SK-N-SH (cell line): ENCODE results near the gene NIT1. TPM values are rescaled to one million over a fixed set of nuclear protein-coding genes. Genes with fewer than 3 reads are reported as not detected.

Source experiments
- CTCF ChIA-PET: fragments of 300-600, 350-600 bp; formaldehyde crosslinking; extraction: SDS; loops from one replicate; lab custom pipeline; 2021; lab: Yijun Ruan, JAX
- POLR2A ChIA-PET: fragments of 350-600 bp; sonication (Branson Sonifier 250); formaldehyde crosslinking; extraction: SDS; loops from one replicate; lab custom pipeline; 2020; ENCODE audit warnings: antibody characterized with exemption, inconsistent platforms; lab: Yijun Ruan, JAX
- DNase-seq: peaks from one replicate; pipeline ENCODE4 v3.0.0; 2012
- H2AFZ ChIP-seq: fragments of 200-600 bp; sonication (generic); 2 replicates; pipeline ENCODE4 v1.8.1; 2016; ENCODE audit warnings: antibody characterized with exemption, mild to moderate bottlenecking, low read depth
- H3F3A ChIP-seq: fragments of 200-600 bp; sonication (generic); replicated peaks from 2 replicates; pipeline ENCODE3; 2016; ENCODE audit warnings: antibody characterized with exemption, mild to moderate bottlenecking; ENCODE audit not compliant: insufficient read depth
- H3K27ac ChIP-seq, 2 experiments: fragments of 200-500 bp in 1 of 2; fragments of 200-600 bp in 1 of 2; sonication (Bioruptor generic) in 1 of 2; sonication (generic), shearing (Covaris generic) in 1 of 2; 2 replicates each; pipeline versions ENCODE4 v1.5.1 to v1.6.1; 2014 to 2016; ENCODE audit warnings: low read depth in 2 of 2, inconsistent platforms in 1 of 2, low read length in 1 of 2, mild to moderate bottlenecking in 1 of 2, mixed read lengths in 1 of 2
- H3K27me3 ChIP-seq: fragments of 200-600 bp; sonication (generic), shearing (Covaris generic); 2 replicates; pipeline ENCODE4 v1.6.1; 2016; ENCODE audit warnings: mixed run types; ENCODE audit not compliant: insufficient read depth
- H3K36me3 ChIP-seq, 2 experiments: fragments of 200-500 bp in 1 of 2; fragments of 200-600 bp in 1 of 2; sonication (Bioruptor generic) in 1 of 2; sonication (generic) in 1 of 2; replicated peaks in 1 of 2; 2 replicates each; pipeline versions ENCODE3 to v1.5.1; 2014 to 2016; ENCODE audit warnings: low read length in 1 of 2, mild to moderate bottlenecking in 1 of 2; ENCODE audit not compliant: insufficient read depth in 2 of 2, control insufficient read depth in 1 of 2
- H3K4me1 ChIP-seq, 2 experiments: fragments of 200-500 bp in 1 of 2; fragments of 200-600 bp in 1 of 2; sonication (Bioruptor generic) in 1 of 2; sonication (generic), shearing (Covaris generic) in 1 of 2; 2 replicates each; pipeline versions ENCODE4 v1.5.1 to v1.6.1; 2014 to 2016; ENCODE audit warnings: low read depth in 1 of 2, low read length in 1 of 2, mixed run types in 1 of 2; ENCODE audit not compliant: insufficient read depth in 2 of 2, control insufficient read depth in 1 of 2
- H3K4me2 ChIP-seq: fragments of 200-600 bp; sonication (generic), shearing (Covaris generic); 2 replicates; pipeline ENCODE4 v1.6.1; 2017; ENCODE audit warnings: mixed run types
- H3K4me3 ChIP-seq, 2 experiments: fragments of 200-500 bp in 1 of 2; fragments of 200-600 bp in 1 of 2; sonication (Bioruptor generic) in 1 of 2; sonication (generic), shearing (Covaris generic) in 1 of 2; 2 replicates each; pipeline versions ENCODE4 v1.5.1 to v1.8.1; 2014 to 2016; ENCODE audit warnings: low read depth in 2 of 2, inconsistent platforms in 1 of 2, low read length in 1 of 2, mild to moderate bottlenecking in 1 of 2, mixed read lengths in 1 of 2, moderate library complexity in 1 of 2
- H3K79me2 ChIP-seq: fragments of 200-600 bp; sonication (generic); 2 replicates; pipeline ENCODE4 v1.8.1; 2017; ENCODE audit warnings: mild to moderate bottlenecking; ENCODE audit not compliant: insufficient read depth
- H3K9ac ChIP-seq: fragments of 200-600 bp; sonication (generic); 2 replicates; pipeline ENCODE4 v1.6.1; 2017; ENCODE audit warnings: mixed run types
- H3K9me2 ChIP-seq: fragments of 200-600 bp; sonication (generic); 2 replicates; pipeline ENCODE4 v1.6.1; 2017; ENCODE audit warnings: mixed run types
- H3K9me3 ChIP-seq: fragments of 200-600 bp; sonication (generic); 2 replicates; pipeline ENCODE4 v1.6.1; 2017; ENCODE audit warnings: mixed run types, mild to moderate bottlenecking, moderate library complexity
- H4K20me1 ChIP-seq: fragments of 200-600 bp; sonication (generic); 2 replicates; pipeline ENCODE4 v1.6.1; 2017; ENCODE audit warnings: mild to moderate bottlenecking, mixed run types; ENCODE audit not compliant: insufficient read depth
- CHD2 ChIP-seq: fragments of 150-350 bp; IDR thresholded peaks from 2 replicates; pipeline ENCODE4 v1.6.1; 2018; ENCODE audit warnings: low read length; ENCODE audit not compliant: partially characterized antibody
- ELF1 ChIP-seq: IDR thresholded peaks from 2 replicates; pipeline ENCODE4 v1.4.0; 2012
- EZH2phosphoT487 ChIP-seq: fragments of 200-600 bp; sonication (generic); IDR thresholded peaks from 2 replicates; pipeline ENCODE4 v1.6.1; 2017; ENCODE audit warnings: low read depth, mixed run types, mild to moderate bottlenecking, antibody characterized with exemption, moderate library complexity, borderline replicate concordance
- FOXJ3 ChIP-seq: sonication (generic); formaldehyde crosslinking; IDR thresholded peaks from 2 replicates; pipeline ENCODE4 v1.5.1; 2020; ENCODE audit warnings: mild to moderate bottlenecking, missing genetic modification reagents
- GABPA ChIP-seq: IDR thresholded peaks from 2 replicates; pipeline ENCODE4 v1.4.0; 2012; ENCODE audit warnings: low read depth, mild to moderate bottlenecking
- GATA2 ChIP-seq: sonication (generic); formaldehyde crosslinking; IDR thresholded peaks from 2 replicates; pipeline ENCODE4 v1.5.0; 2020; ENCODE audit warnings: mild to moderate bottlenecking, missing genetic modification reagents
- JUND ChIP-seq: IDR thresholded peaks from 2 replicates; pipeline ENCODE4 v1.4.0; 2012
- MXI1 ChIP-seq: IDR thresholded peaks from 2 replicates; pipeline ENCODE4 v1.6.1; 2012; ENCODE audit warnings: mild to moderate bottlenecking, low read depth, low read length, improper control_type of control experiment
- RAD21 ChIP-seq: IDR thresholded peaks from 2 replicates; pipeline ENCODE4 v1.6.1; 2012; ENCODE audit warnings: mild to moderate bottlenecking, low read length
- RCOR1 ChIP-seq: fragments of 150-350 bp; IDR thresholded peaks from 2 replicates; pipeline ENCODE4 v1.6.1; 2017; ENCODE audit warnings: antibody characterized with exemption, low read length
- RFX5 ChIP-seq: IDR thresholded peaks from 2 replicates; pipeline ENCODE4 v1.6.1; 2012; ENCODE audit warnings: mild to moderate bottlenecking, improper control_type of control experiment, low read length
- SIN3A ChIP-seq: IDR thresholded peaks from 2 replicates; pipeline ENCODE4 v1.6.1; 2012; ENCODE audit warnings: low read depth, mild to moderate bottlenecking, low read length, moderate library complexity, borderline replicate concordance
- TAF1 ChIP-seq: IDR thresholded peaks from 2 replicates; pipeline ENCODE4 v1.6.1; 2012; ENCODE audit warnings: low read depth, mild to moderate bottlenecking, low read length, moderate library complexity, borderline replicate concordance
- TCF12 ChIP-seq: IDR thresholded peaks from 2 replicates; pipeline ENCODE4 v1.4.0; 2012
- TEAD4 ChIP-seq: IDR thresholded peaks from 2 replicates; pipeline ENCODE4 v1.4.0; 2012; ENCODE audit warnings: mild to moderate bottlenecking, borderline replicate concordance; ENCODE audit not compliant: insufficient read depth
- YY1 ChIP-seq: IDR thresholded peaks from 2 replicates; pipeline ENCODE4 v1.4.0; 2012; ENCODE audit warnings: low read depth, mild to moderate bottlenecking
- WGBS: methylation state at CpG from one replicate; pipeline ENCODE4 v1.1.6; 2017; ENCODE audit warnings: low lambda C conversion rate; 5-methylcytosine and 5-hydroxymethylcytosine counted together
- polyA plus RNA-seq, 3 experiments: library from polyadenylated mRNA; depleted of rRNA; stranded (reverse); fragments of >200 nt; gene quantifications; 2 replicates each; pipeline ENCODE4 v1.2.3, GENCODE V29; 2012
- TF ChIP-seq, protein P1 (sequence below): IDR thresholded peaks from 2 replicates; pipeline ENCODE4 v1.6.1; 2012; ENCODE audit warnings: mild to moderate bottlenecking, low read depth, low read length, moderate library complexity
- TF ChIP-seq, protein P2 (sequence below): IDR thresholded peaks from 2 replicates; pipeline ENCODE4 v1.4.0; 2012; ENCODE audit warnings: low read depth
- TF ChIP-seq, protein P3 (sequence below): fragments of 150-350 bp; IDR thresholded peaks from 2 replicates; pipeline ENCODE4 v1.6.1; 2017; ENCODE audit warnings: antibody characterized with exemption, low read length, low read depth, borderline replicate concordance
- TF ChIP-seq, protein P4 (sequence below): IDR thresholded peaks from 2 replicates; pipeline ENCODE4 v1.4.0; 2012; ENCODE audit warnings: low read depth, borderline replicate concordance
- TF ChIP-seq, protein P5 (sequence below): IDR thresholded peaks from 2 replicates; pipeline ENCODE4; 2012

NIT1 gene
- polyA plus RNA-seq, 1 of the 3 experiments (the other 2 are of a cell fraction): 38.7 TPM

DNA sequence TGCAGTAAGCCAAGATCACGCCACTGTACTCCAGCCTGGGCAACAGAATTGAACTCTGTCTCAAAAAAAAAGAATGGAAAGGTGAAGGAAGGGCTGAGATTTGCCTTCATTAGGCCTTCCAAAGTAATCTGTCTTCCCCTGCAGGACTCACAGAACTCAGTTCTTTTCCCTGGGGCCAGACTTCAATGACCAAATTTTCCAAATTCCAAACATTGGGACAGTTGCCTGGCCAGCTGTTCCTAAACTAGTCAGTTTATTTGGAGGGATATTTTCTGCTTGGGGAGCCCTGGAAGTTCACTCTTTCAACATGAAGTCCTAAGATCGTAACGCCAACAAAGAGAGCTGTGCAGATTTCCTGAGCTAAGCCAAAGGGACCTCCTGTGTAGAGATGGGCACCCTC is 20.0 kb downstream of the NIT1 start:
- Histone ChIP-seq H3K9me2 (no peaks in the 10 kb centered on the region), H3K36me3 (no peaks in the 10 kb centered on the region), H3K4me2 (no peak overlapping the region), H3K9me3 (no peaks in the 10 kb centered on the region), H3K4me1 (peaks cover 0 to 2% of the 10 kb centered on the region in 2 experiments; a peak in 1 of 4 replicates), H3K4me3 (no peak overlapping the region), H3K79me2 (peaks cover 18% of the 10 kb centered on the region), H3K27me3 (no peaks in the 10 kb centered on the region), H4K20me1 (no peaks in the 10 kb centered on the region), H2AFZ (no peak overlapping the region), H3K27ac (no peak overlapping the region), H3F3A (peaks cover 19% of the 10 kb centered on the region), H3K9ac (no peak overlapping the region)
- TF ChIP-seq, protein P1, sequence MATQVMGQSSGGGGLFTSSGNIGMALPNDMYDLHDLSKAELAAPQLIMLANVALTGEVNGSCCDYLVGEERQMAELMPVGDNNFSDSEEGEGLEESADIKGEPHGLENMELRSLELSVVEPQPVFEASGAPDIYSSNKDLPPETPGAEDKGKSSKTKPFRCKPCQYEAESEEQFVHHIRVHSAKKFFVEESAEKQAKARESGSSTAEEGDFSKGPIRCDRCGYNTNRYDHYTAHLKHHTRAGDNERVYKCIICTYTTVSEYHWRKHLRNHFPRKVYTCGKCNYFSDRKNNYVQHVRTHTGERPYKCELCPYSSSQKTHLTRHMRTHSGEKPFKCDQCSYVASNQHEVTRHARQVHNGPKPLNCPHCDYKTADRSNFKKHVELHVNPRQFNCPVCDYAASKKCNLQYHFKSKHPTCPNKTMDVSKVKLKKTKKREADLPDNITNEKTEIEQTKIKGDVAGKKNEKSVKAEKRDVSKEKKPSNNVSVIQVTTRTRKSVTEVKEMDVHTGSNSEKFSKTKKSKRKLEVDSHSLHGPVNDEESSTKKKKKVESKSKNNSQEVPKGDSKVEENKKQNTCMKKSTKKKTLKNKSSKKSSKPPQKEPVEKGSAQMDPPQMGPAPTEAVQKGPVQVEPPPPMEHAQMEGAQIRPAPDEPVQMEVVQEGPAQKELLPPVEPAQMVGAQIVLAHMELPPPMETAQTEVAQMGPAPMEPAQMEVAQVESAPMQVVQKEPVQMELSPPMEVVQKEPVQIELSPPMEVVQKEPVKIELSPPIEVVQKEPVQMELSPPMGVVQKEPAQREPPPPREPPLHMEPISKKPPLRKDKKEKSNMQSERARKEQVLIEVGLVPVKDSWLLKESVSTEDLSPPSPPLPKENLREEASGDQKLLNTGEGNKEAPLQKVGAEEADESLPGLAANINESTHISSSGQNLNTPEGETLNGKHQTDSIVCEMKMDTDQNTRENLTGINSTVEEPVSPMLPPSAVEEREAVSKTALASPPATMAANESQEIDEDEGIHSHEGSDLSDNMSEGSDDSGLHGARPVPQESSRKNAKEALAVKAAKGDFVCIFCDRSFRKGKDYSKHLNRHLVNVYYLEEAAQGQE: no peak
- TF ChIP-seq YY1: no peak
- no peak for TF ChIP-seq SIN3A
- TF ChIP-seq, protein P2, sequence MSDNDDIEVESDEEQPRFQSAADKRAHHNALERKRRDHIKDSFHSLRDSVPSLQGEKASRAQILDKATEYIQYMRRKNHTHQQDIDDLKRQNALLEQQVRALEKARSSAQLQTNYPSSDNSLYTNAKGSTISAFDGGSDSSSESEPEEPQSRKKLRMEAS: no peak
- no peak for TF ChIP-seq EZH2phosphoT487
- no peak for TF ChIP-seq FOXJ3 (CRISPR knock-in tag)
- TF ChIP-seq TEAD4: no peak
- no peak for DNase-seq
- WGBS: 100% methylated on average over 3 of the region's 3 CpGs
- ChIA-PET CTCF (interaction anchor here (0.7 to 2.6 kb wide), 5 partner anchors 17 to 411 kb away, joined by 3 to 15 read pairs (median 6); partner anchors contain the start of genes KLHDC9 and PPOX), POLR2A (no interaction called here)

DNA sequence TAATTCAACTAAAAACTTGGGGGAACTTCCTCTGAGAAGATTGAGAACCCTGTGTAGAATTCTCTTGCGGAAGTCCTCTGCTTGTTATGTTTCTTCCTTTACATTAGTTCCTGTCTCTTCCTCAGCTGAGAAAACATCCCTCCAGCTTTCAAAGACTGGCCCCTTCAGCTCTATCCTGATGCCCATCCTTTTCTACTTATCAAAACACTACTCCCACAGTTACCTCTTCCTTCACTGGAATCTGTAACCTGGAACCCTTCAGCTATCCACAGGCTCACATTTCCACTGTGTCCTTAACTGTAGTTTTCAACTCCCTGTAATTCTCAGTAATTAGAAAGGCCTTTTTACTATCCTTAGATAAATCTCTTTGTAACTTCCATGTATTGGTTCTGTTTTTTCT is 20.5 kb downstream of the NIT1 start:
- Histone ChIP-seq H3K4me3 (no peak overlapping the region), H2AFZ (no peak overlapping the region), H3K27me3 (no peaks in the 10 kb centered on the region), H3F3A (peaks cover 14% of the 10 kb centered on the region), H3K4me2 (no peak overlapping the region), H3K4me1 (peaks cover 0 to 2% of the 10 kb centered on the region in 2 experiments; a peak in 1 of 4 replicates), H3K9ac (no peak overlapping the region), H3K79me2 (peaks cover 18% of the 10 kb centered on the region), H4K20me1 (no peaks in the 10 kb centered on the region), H3K36me3 (no peaks in the 10 kb centered on the region), H3K9me2 (no peaks in the 10 kb centered on the region), H3K9me3 (no peaks in the 10 kb centered on the region), H3K27ac (no peak overlapping the region)
- ChIA-PET CTCF (interaction anchor here (0.7 to 2.6 kb wide), 7 partner anchors 16 to 411 kb away, joined by 3 to 15 read pairs (median 6); partner anchors contain the start of genes KLHDC9, PPOX and TSTD1), POLR2A (no interaction called here)
- DNase-seq: no peak
- 96% methylated on average over 1 of the region's 1 CpG for WGBS
- no peak for TF ChIP-seq SIN3A
- no peak for TF ChIP-seq TAF1
- TF ChIP-seq MXI1: no peak
- no peak for TF ChIP-seq TCF12
- TF ChIP-seq, protein P3, sequence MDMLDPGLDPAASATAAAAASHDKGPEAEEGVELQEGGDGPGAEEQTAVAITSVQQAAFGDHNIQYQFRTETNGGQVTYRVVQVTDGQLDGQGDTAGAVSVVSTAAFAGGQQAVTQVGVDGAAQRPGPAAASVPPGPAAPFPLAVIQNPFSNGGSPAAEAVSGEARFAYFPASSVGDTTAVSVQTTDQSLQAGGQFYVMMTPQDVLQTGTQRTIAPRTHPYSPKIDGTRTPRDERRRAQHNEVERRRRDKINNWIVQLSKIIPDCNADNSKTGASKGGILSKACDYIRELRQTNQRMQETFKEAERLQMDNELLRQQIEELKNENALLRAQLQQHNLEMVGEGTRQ: no peak
- TF ChIP-seq, protein P4, sequence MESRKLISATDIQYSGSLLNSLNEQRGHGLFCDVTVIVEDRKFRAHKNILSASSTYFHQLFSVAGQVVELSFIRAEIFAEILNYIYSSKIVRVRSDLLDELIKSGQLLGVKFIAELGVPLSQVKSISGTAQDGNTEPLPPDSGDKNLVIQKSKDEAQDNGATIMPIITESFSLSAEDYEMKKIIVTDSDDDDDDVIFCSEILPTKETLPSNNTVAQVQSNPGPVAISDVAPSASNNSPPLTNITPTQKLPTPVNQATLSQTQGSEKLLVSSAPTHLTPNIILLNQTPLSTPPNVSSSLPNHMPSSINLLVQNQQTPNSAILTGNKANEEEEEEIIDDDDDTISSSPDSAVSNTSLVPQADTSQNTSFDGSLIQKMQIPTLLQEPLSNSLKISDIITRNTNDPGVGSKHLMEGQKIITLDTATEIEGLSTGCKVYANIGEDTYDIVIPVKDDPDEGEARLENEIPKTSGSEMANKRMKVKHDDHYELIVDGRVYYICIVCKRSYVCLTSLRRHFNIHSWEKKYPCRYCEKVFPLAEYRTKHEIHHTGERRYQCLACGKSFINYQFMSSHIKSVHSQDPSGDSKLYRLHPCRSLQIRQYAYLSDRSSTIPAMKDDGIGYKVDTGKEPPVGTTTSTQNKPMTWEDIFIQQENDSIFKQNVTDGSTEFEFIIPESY: no peak
- no peak for TF ChIP-seq FOXJ3 (CRISPR knock-in tag)
- TF ChIP-seq ELF1: no peak
- no peak for TF ChIP-seq CHD2
- TF ChIP-seq RFX5: no peak
- TF ChIP-seq GATA2: no peak
- TF ChIP-seq EZH2phosphoT487: no peak
- TF ChIP-seq JUND: no peak
- no peak for TF ChIP-seq YY1
- TF ChIP-seq, protein P5, sequence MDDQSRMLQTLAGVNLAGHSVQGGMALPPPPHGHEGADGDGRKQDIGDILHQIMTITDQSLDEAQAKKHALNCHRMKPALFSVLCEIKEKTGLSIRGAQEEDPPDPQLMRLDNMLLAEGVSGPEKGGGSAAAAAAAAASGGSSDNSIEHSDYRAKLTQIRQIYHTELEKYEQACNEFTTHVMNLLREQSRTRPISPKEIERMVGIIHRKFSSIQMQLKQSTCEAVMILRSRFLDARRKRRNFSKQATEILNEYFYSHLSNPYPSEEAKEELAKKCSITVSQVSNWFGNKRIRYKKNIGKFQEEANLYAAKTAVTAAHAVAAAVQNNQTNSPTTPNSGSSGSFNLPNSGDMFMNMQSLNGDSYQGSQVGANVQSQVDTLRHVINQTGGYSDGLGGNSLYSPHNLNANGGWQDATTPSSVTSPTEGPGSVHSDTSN: no peak
- TF ChIP-seq GABPA: no peak
- no peak for TF ChIP-seq RAD21
- TF ChIP-seq RCOR1: no peak
